Stimulated activated CD8-positive, alpha-beta memory T cell treated with anti-CD3 and anti-CD28 coated beads, Interleukin-4, amount 100 ng/mL, for 4 hours (primary cell): ENCODE results near the gene HSPB8.

ENCODE experiments used
- DNase-seq, 2 donors: peaks; one replicate each; pipeline ENCODE4 v3.0.0-alpha.2; 2020; ENCODE audit warnings: low read depth in 2 of 2, low spot score in 1 of 2

The HSPB8 gene

GRCh38 chr12:119178544-119179334, at the start of gene HSPB8:
HSPB8 (plus strand) TSS chr12:119178931; CDS start chr12:119179313, 382 bp downstream.
- no peak for DNase-seq

GRCh38 chr12:119129827-119130434, 48.8 kb upstream of the HSPB8 start:
- DNase-seq: no peak

GRCh38 chr12:119130523-119130922, 48.2 kb upstream of the HSPB8 start:
- DNase-seq: no peak

GRCh38 chr12:119134284-119135072, 44.3 kb upstream of the HSPB8 start:
- DNase-seq: no peak

GRCh38 chr12:119136811-119137410, 41.8 kb upstream of the HSPB8 start:
- DNase-seq: no peak

- no peak for DNase-seq
Measured at GRCh38 chr12:119139448-119139847, 39.3 kb upstream of the HSPB8 start.

GRCh38 chr12:119145367-119145766, 33.4 kb upstream of the HSPB8 start:
- DNase-seq: no peak

- no peak for DNase-seq
Measured at GRCh38 chr12:119147847-119148448, 30.8 kb upstream of the HSPB8 start.

- DNase-seq: no peak
Measured at GRCh38 chr12:119149270-119149669, 29.5 kb upstream of the HSPB8 start.

GRCh38 chr12:119151445-119152026, 27.2 kb upstream of the HSPB8 start:
- DNase-seq: no peak

- no peak for DNase-seq
Measured at GRCh38 chr12:119153477-119154434, 25.0 kb upstream of the HSPB8 start.

GRCh38 chr12:119154435-119154818, 24.3 kb upstream of the HSPB8 start:
- DNase-seq: no peak

GRCh38 chr12:119156401-119157044, 22.2 kb upstream of the HSPB8 start:
- DNase-seq: no peak

- no peak for DNase-seq
Measured at GRCh38 chr12:119157528-119157927, 21.2 kb upstream of the HSPB8 start.

GRCh38 chr12:119157978-119158377, 20.8 kb upstream of the HSPB8 start:
- no peak for DNase-seq

- no peak for DNase-seq
Measured at GRCh38 chr12:119158402-119158801, 20.3 kb upstream of the HSPB8 start.

- no peak for DNase-seq
Measured at GRCh38 chr12:119159844-119160243, 18.9 kb upstream of the HSPB8 start.

GRCh38 chr12:119167902-119168301, 10.8 kb upstream of the HSPB8 start:
- DNase-seq: no peak

GRCh38 chr12:119168721-119169120, 10.0 kb upstream of the HSPB8 start:
- no peak for DNase-seq
